Measurements from ENCODE around the gene TTLL5.
"Not testable (repeated sequence)": the region's sequence is repeated elsewhere in the genome, so short reads cannot be mapped to it uniquely, and the experiment has no call there.

Gene TTLL5

DNA sequence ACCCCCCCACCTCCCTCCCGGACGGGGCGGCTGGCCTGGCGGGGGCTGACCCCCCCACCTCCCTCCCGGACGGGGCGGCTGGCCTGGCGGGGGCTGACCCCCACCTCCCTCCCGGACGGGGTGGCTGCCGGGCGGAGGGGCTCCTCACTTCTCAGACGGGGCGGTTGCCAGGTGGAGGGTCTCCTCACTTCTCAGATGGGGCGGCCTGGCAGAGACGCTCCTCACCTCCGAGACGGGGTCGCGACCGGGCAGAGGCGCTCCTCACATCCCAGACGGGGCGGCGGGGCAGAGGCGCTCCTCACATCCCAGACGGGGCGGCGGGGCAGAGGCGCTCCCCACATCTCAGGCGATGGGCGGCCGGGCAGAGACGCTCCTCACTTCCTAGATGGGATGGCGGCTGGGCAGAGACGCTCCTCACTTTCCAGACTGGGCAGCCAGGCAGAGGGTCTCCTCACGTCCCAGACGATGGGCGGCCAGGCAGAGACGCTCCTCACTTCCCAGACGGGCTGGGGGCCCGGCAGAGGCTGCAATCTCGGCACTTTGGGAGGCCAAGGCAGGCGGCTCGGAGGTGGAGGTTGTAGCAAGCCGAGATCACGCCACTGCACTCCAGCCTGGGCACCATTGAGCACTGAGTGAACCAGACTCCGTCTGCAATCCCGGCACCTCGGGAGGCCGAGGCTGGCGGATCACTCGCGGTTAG lies 264.2 kb downstream of the TTLL5 start:
- FAIRE-seq, result not testable (repeated sequence)

DNA sequence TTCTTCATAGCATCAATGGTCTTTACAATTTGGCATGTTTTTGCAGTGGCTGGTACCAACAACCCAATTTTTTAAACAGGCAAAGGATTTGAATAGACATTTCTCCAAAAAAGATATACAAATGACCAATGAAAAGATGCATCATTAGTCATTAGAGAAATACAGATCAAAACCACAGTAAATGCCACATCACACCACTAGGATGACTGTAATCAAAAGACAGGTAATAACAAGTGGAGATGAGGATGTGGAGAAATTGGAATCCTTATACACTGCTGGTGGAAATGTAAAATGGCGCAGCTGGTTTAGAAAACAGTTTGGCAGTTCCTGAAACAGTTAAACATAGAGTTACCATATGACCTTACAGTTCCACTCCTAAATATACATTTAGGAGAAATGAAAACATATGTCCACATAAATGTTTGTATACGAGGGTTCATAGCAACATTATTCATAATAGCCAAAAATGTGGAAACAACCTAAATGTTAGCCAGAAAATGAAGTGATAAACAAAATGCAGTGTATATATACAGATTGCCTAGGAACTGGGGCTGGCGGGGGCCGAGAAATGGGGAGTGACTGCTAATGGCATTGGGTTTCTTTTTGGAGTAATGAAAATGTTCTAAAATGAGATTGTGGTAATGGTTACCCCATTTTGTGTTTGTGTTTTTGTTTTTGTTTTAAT lies 265.5 kb downstream of the TTLL5 start:
- no peak for FAIRE-seq

GRCh38 chr14:75927564-75928087 lies 266.6 kb downstream of the TTLL5 start:
- FAIRE-seq, result no peak

DNA sequence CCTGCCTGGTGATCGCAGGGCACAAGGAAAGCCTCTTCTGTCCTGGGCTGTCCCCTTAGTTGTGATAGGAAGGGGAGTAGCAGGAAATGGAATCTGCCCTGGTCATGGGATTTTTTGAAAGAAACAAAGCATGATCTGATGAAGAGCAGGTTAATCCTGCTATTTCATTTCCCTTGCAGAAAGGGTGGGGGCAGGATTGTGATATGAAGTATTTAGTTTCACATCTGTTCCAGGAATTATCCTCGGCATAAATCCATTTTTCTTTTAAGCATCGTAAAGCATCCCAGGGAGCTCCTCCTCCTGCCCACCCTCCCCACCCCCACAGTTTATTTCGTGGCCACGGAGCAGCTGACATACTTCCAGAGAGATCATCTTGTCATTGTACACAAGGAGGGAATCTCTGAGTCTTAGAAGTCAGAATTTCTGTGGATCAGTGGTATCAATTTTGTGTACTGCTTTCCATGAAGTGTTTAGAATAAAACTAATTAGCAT lies 267.7 kb downstream of the TTLL5 start:
- no peak for FAIRE-seq

GRCh38 chr14:75933712-75934296 lies 272.8 kb downstream of the TTLL5 start:
- FAIRE-seq, result no peak

DNA sequence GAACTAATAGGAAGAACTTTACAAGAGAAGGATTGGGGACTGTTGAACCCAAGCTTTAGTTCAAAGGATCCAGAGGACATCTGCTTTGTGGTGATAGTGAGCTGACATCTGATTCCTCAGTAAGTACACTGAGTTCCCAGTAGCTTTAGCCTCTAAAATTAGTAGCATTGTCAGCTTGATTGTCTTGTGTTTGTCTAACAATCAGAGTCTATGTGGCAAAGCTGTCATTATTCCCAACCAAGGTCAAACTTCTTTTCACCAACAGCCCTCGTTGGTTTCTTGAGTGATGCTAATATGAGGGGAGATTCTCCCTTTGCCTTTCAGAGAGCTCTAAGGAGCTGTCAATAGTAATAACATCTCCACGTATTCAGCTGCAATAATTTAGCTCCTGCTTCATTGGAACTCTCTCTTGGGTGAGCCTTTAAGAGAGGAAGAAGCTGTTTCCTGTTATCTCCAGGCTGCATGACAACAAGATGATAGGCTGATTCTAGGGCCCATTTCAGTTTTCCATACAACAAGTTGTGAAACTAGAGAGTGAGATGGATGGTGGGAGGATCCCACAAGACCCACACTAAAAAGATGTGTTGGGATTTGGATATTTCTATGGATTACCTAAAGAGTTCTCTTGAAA lies 274.1 kb downstream of the TTLL5 start:
- FAIRE-seq, result no peak

DNA sequence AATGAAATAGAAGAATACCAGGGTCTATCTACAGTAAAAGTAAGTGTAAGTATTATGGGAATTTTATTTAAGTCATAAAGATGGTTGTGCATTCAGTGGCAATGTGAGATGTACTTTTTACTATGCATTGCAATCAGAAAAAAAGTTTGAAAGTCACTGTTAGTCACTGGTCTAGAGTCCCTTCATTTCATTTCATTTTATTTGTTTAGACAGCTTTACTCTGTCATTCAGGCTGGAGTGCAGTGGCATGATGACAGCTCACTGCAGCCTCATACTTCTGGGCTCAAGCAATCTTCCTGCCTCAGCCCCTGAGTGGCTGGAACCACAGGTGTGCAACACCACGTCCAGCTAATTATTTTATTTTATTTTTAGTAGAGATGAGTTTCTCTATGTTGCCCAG lies 278.2 kb downstream of the TTLL5 start:
- no peak for FAIRE-seq

DNA sequence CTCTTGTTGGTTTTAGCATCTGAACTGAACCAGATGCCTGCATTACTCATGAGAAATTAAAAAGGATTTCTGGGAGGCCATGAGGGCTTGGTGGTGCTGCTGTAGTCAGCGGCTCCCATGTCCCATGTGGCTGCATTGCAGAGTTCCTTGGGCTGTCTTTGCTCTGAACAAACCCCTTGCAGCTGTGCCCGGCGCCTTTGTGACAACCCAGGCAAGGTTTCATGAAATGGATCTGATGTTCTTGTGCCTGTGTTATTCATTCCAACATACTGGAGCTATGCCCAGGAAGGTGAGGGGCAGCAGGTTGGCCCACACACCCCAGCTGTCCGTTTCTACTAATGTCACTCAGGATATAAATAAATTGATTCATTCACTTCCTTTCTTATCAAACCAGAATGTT lies 280.0 kb downstream of the TTLL5 start:
- no peak for FAIRE-seq

DNA sequence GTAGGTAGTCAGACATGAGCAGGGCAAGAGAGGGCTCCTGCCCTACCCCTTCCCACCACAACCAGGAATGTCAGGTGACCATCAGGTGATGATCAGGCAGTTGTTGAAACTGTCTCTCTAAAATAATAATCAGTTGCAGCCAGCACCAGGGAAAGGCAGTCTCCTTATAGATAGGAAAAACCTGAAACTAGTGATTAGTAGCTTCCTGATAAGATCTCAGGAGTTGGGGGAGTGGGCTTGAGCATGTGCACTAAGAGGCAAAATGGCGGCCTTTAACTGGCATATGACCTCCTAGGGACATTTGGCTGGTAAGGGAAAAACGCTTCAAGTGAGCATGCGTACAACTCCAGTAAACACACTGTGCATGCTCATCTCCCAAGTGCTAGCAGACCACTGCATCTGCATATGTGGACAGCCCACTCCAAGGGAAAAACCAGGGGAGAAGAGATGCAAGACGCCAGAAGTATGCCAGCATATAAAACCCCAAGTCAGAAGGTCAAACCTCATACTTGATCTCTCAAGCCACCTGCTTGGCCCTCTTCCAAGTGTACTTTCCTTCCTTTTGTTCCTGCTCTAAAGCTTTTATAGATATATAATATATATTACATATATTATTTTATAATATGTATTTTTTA lies 283.7 kb downstream of the TTLL5 start:
- no peak for FAIRE-seq

DNA sequence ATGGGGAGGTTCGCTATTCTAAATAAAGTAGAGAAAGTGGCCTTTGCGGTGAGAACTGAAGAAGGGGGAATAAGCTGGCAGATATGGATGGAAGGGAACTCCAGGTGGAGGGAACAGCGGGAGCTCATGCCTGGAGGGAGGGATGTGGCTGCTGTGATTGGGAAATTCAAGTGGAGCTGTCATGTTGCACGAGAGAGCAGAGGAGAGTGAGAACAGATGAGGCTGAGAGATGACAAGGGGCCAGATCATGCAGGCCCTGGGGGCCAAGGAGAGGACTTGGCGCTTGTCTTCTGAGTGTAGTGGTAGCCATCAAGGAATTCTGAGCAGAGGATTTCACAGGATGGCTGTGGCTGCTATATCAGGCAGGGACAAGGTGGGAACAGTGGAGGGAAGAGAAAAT lies 285.7 kb downstream of the TTLL5 start:
- no peak for FAIRE-seq

- no peak for FAIRE-seq
These were observed 291.4 kb downstream of the TTLL5 start for GRCh38 chr14:75952489-75952888.

DNA sequence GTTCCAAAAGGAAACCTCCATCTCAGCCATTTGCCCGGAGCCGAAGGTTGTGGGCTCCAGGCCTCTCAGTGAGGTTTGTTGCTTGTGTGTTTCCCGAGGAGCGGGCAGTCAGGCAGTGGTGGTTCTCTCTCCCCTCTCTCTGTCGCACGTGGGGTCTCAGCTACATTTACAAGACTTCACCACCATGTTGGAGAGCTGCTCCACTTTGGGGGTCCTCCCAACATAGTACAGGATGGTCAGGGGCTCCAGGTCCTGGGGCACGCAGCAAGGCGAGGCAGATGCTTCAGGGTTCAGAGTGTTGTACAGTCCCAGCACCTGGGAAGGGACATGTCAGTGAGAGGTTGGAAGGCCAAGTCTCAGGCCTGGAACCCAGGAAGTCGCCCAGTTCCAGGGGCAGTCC lies 298.0 kb downstream of the TTLL5 start:
- no peak for FAIRE-seq

DNA sequence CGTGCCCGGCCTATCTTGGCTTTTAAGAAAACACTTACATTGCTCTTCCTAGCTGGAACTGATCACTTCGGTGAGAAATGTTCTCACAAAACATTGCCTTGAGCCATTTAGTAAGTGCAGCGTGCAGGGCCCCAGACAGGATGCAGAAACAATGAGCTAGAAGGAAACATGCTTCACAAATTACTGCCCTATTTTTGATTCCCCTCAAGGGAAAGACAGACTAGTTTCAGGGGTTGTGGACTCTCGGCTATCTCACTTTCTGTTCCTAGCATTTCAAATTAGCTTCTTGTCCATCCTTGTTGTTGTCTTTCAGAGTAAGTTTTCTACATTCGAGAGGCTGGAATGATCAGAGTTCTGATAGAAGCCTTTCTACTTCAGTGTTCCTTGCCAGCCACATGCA lies 299.2 kb downstream of the TTLL5 start:
- FAIRE-seq, result no peak

- FAIRE-seq, result no peak
These were observed 300.6 kb downstream of the TTLL5 start for GRCh38 chr14:75961662-75962061.

- FAIRE-seq, result no peak
These were observed 306.8 kb downstream of the TTLL5 start for GRCh38 chr14:75967866-75968265.

GRCh38 chr14:75968456-75968855 lies 307.4 kb downstream of the TTLL5 start:
- FAIRE-seq, result no peak

DNA sequence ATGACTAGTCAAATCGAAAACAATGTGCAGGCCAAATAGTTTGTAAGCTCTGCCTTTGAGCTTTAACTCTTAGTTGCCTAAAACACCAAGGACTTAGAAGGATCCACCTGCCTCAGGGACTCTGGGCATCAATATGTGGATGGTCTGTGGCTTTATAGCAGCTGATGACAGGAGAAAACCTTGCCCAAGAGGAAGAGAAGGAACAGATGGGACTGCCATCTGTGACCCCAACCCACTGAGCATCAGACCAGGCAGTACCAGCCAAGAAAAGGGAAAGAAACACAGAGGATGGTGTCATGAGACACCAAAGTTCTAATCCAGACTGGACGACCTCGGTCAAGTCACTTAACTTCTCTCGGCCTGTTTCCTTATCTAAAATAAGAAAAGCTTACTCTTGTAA lies 308.1 kb downstream of the TTLL5 start:
- FAIRE-seq, result no peak

- no peak for FAIRE-seq
These were observed 308.8 kb downstream of the TTLL5 start for GRCh38 chr14:75969891-75970290.

DNA sequence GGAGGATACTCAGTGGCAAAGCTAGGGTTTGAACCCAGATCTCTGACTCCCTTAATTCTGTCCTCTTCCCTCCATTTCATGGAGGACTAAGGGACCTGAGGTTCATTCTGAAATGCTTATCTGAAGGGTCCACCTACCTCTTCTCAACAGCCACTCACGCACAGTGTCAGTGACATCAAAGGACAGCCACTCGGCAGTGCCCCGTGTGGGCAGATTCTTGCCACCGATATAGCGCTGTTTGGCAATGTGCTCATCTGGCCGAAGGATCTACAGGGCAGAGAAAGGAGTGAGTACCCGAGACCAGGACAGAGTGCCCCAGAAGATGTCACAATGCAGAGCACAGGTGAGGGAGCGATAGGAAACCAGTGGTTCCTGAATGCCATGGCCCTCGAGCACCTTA lies 309.9 kb downstream of the TTLL5 start:
- FAIRE-seq, result no peak

- no peak for FAIRE-seq
These were observed 310.5 kb downstream of the TTLL5 start for GRCh38 chr14:75971509-75971908.

DNA sequence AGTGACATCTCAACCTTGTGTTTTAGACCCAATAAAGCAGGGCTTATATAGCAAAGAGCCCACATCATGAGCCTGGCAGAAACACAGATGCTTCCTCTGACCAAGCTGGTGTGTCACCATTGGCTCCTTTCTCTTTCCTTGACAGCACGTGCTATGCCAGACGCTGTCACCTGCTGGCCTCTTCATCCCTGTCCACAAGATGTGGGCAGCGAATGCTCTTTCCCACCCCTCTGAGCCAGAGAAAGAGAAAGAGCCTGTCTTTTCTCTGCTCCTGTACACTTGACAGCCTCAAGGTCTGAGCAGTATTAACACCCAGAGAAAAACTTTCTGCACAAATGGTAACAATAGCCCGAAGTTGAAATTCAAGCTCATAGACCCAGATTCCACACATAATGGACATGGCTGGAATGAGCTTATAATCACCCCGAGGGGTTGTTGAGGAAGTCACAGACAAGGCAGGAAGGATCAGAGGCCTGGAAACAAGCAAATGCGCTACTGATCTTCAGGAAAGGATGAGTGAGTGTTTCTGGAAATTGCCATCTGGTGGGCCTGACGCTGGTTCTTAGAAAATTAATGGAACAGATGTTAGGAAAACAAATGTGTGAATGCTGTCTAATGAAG lies 311.9 kb downstream of the TTLL5 start:
- FAIRE-seq, result no peak

GRCh38 chr14:75976826-75977581 lies 316.0 kb downstream of the TTLL5 start:
- FAIRE-seq, result no peak
